ENCODE results near the gene RAD21L1.

RAD21L1 gene

GRCh38 chr20:1300083-1300840 is 74.4 kb downstream of the RAD21L1 start:
- no peak for DNase-seq (ENCODE audit: low read depth in 1 of 2, low spot score in 1 of 2)
- TF ChIP-seq JUND (IDR thresholded peaks at IDR 0.05; ENCODE audit: low read depth), result no peak
- in situ Hi-C loops (cut with HindIII; ENCODE audit: low pct_unique_long_range_greater_than_20kb, low sequenced_read_pairs), result loop anchor here (25.0 kb wide), 1 partner anchor 162 kb away; the partner anchor contains the start of gene NSFL1C

GRCh38 chr20:1301031-1301529 is 75.2 kb downstream of the RAD21L1 start:
- no peak for DNase-seq (ENCODE audit: low read depth in 1 of 2, low spot score in 1 of 2)
- TF ChIP-seq JUND (IDR thresholded peaks at IDR 0.05; ENCODE audit: low read depth), result no peak
- in situ Hi-C loops (cut with HindIII; ENCODE audit: low pct_unique_long_range_greater_than_20kb, low sequenced_read_pairs), result loop anchor here (25.0 kb wide), 1 partner anchor 161 kb away; the partner anchor contains the start of gene NSFL1C

- peak in 1 of 2 experiments; percentile 52 for DNase-seq (ENCODE audit: low read depth in 1 of 2, low spot score in 1 of 2)
- in situ Hi-C loops (cut with HindIII; ENCODE audit: low pct_unique_long_range_greater_than_20kb, low sequenced_read_pairs), result loop anchor here (25.0 kb wide), 1 partner anchor 159 kb away; the partner anchor contains the start of gene NSFL1C
- no peak for TF ChIP-seq JUND (IDR thresholded peaks at IDR 0.05; ENCODE audit: low read depth)
Measured at GRCh38 chr20:1302685-1303541, 77.1 kb downstream of the RAD21L1 start.

- TF ChIP-seq JUND (IDR thresholded peaks at IDR 0.05; ENCODE audit: low read depth), result no peak
- DNase-seq (ENCODE audit: low read depth in 1 of 2, low spot score in 1 of 2), result no peak
- in situ Hi-C loops (cut with HindIII; ENCODE audit: low pct_unique_long_range_greater_than_20kb, low sequenced_read_pairs), result loop anchor here (25.0 kb wide), 1 partner anchor 157 kb away; the partner anchor contains the start of gene NSFL1C
Measured at GRCh38 chr20:1304710-1305515, 79.1 kb downstream of the RAD21L1 start.

Data from T47D (cell line).